ENCODE data around the gene PYY.

PYY gene

GRCh38 chr17:43911904-43912303, 41.8 kb downstream of the PYY start:
- TF ChIP-seq POLR2AphosphoS5 (IDR thresholded peaks at IDR 0.05; ENCODE audit: low read depth, low read length) = no peak
- TF ChIP-seq PAX5 (IDR thresholded peaks at IDR 0.05; ENCODE audit: insufficient read depth, low read length, severe bottlenecking) = no peak
- no peak for TF ChIP-seq SPI1 (IDR thresholded peaks at IDR 0.05; ENCODE audit: low read depth, low read length)
- no peak for TF ChIP-seq POU2F2 (IDR thresholded peaks at IDR 0.05; ENCODE audit: low read depth, low read length)
- TF ChIP-seq POLR2A (IDR thresholded peaks at IDR 0.05; ENCODE audit: low read depth, low read length) = no peak
- no peak for TF ChIP-seq TAF1 (IDR thresholded peaks at IDR 0.05; ENCODE audit: low read depth, low read length)
- no peak for FAIRE-seq
- no peak for DNase-seq (ENCODE audit: insufficient read length, low spot score)

GRCh38 chr17:43909537-43910231, 44.1 kb downstream of the PYY start:
- DNase-seq (ENCODE audit: insufficient read length, low spot score) (no peak), FAIRE-seq (no peak)

GRCh38 chr17:43907998-43908721, 45.6 kb downstream of the PYY start:
- FAIRE-seq (no peak), DNase-seq (ENCODE audit: insufficient read length, low spot score) (peak; percentile 35)
- TF ChIP-seq TAF1 (IDR thresholded peaks at IDR 0.05; ENCODE audit: low read depth, low read length) (no peak), POLR2A (IDR thresholded peaks at IDR 0.05; ENCODE audit: low read depth, low read length) (no peak), PAX5 (IDR thresholded peaks at IDR 0.05; ENCODE audit: insufficient read depth, low read length, severe bottlenecking) (no peak), SPI1 (IDR thresholded peaks at IDR 0.05; ENCODE audit: low read depth, low read length) (no peak), POU2F2 (IDR thresholded peaks at IDR 0.05; ENCODE audit: low read depth, low read length) (no peak), POLR2AphosphoS5 (IDR thresholded peaks at IDR 0.05; ENCODE audit: low read depth, low read length) (no peak)

More at GRCh38 chr17:43909537-43910231, 44.1 kb downstream of the PYY start:
- no peak for TF ChIP-seq POLR2A (IDR thresholded peaks at IDR 0.05; ENCODE audit: low read depth, low read length)
- TF ChIP-seq TAF1 (IDR thresholded peaks at IDR 0.05; ENCODE audit: low read depth, low read length) = no peak
- TF ChIP-seq POLR2AphosphoS5 (IDR thresholded peaks at IDR 0.05; ENCODE audit: low read depth, low read length) = no peak
- TF ChIP-seq POU2F2 (IDR thresholded peaks at IDR 0.05; ENCODE audit: low read depth, low read length) = no peak
- no peak for TF ChIP-seq PAX5 (IDR thresholded peaks at IDR 0.05; ENCODE audit: insufficient read depth, low read length, severe bottlenecking)
- TF ChIP-seq SPI1 (IDR thresholded peaks at IDR 0.05; ENCODE audit: low read depth, low read length) = no peak

- FAIRE-seq (no peak), DNase-seq (ENCODE audit: insufficient read length, low spot score) (peak; percentile 61)
- TF ChIP-seq POLR2A (IDR thresholded peaks at IDR 0.05; ENCODE audit: low read depth, low read length) (no peak), PAX5 (IDR thresholded peaks at IDR 0.05; ENCODE audit: insufficient read depth, low read length, severe bottlenecking) (no peak), POLR2AphosphoS5 (IDR thresholded peaks at IDR 0.05; ENCODE audit: low read depth, low read length) (no peak), TAF1 (IDR thresholded peaks at IDR 0.05; ENCODE audit: low read depth, low read length) (no peak), POU2F2 (IDR thresholded peaks at IDR 0.05; ENCODE audit: low read depth, low read length) (no peak), SPI1 (IDR thresholded peaks at IDR 0.05; ENCODE audit: low read depth, low read length) (no peak)
Measured at GRCh38 chr17:43907425-43907981, 46.2 kb downstream of the PYY start, which contains the start of gene MPP2. Gene MPP2, minus strand, starts transcription at chr17:43907536. Its CDS starts 3,076 bp downstream, at chr17:43904460.

- DNase-seq (ENCODE audit: insufficient read length, low spot score) (no peak), FAIRE-seq (no peak)
- TF ChIP-seq PAX5 (IDR thresholded peaks at IDR 0.05; ENCODE audit: insufficient read depth, low read length, severe bottlenecking) (no peak), TAF1 (IDR thresholded peaks at IDR 0.05; ENCODE audit: low read depth, low read length) (no peak), POLR2A (IDR thresholded peaks at IDR 0.05; ENCODE audit: low read depth, low read length) (no peak), POU2F2 (IDR thresholded peaks at IDR 0.05; ENCODE audit: low read depth, low read length) (no peak), SPI1 (IDR thresholded peaks at IDR 0.05; ENCODE audit: low read depth, low read length) (no peak), POLR2AphosphoS5 (IDR thresholded peaks at IDR 0.05; ENCODE audit: low read depth, low read length) (no peak)
Measured at GRCh38 chr17:43906951-43907424, 46.8 kb downstream of the PYY start.

- FAIRE-seq (no peak), DNase-seq (ENCODE audit: insufficient read length, low spot score) (no peak)
- TF ChIP-seq POU2F2 (IDR thresholded peaks at IDR 0.05; ENCODE audit: low read depth, low read length) (no peak), SPI1 (IDR thresholded peaks at IDR 0.05; ENCODE audit: low read depth, low read length) (no peak), TAF1 (IDR thresholded peaks at IDR 0.05; ENCODE audit: low read depth, low read length) (no peak), POLR2AphosphoS5 (IDR thresholded peaks at IDR 0.05; ENCODE audit: low read depth, low read length) (no peak)
Measured at GRCh38 chr17:43905985-43906852, 47.5 kb downstream of the PYY start.

- TF ChIP-seq PAX5 (IDR thresholded peaks at IDR 0.05; ENCODE audit: insufficient read depth, low read length, severe bottlenecking) = no peak
- no peak for TF ChIP-seq TAF1 (IDR thresholded peaks at IDR 0.05; ENCODE audit: low read depth, low read length)
- TF ChIP-seq SPI1 (IDR thresholded peaks at IDR 0.05; ENCODE audit: low read depth, low read length) = no peak
- no peak for TF ChIP-seq POU2F2 (IDR thresholded peaks at IDR 0.05; ENCODE audit: low read depth, low read length)
- TF ChIP-seq POLR2AphosphoS5 (IDR thresholded peaks at IDR 0.05; ENCODE audit: low read depth, low read length) = no peak
- no peak for TF ChIP-seq POLR2A (IDR thresholded peaks at IDR 0.05; ENCODE audit: low read depth, low read length)
Measured at GRCh38 chr17:43905400-43905984, 48.2 kb downstream of the PYY start.

More at GRCh38 chr17:43905400-43905984, 48.2 kb downstream of the PYY start:
- no peak for FAIRE-seq
- no peak for DNase-seq (ENCODE audit: insufficient read length, low spot score)

Measured in GM12891 (cell line).